Measurements from ENCODE around the gene DENND1A.

The DENND1A gene

GRCh38 chr9:123378956-123379660, 550.8 kb downstream of the DENND1A start:
- DNase-seq: no peak

GRCh38 chr9:123378025-123378424, 551.9 kb downstream of the DENND1A start:
- no peak for DNase-seq

- DNase-seq: no peak
Observed at GRCh38 chr9:123377211-123377971, 552.5 kb downstream of the DENND1A start.

GRCh38 chr9:123376218-123377071, 553.5 kb downstream of the DENND1A start:
- DNase-seq: no peak

GRCh38 chr9:123375469-123376132, 554.3 kb downstream of the DENND1A start:
- no peak for DNase-seq

- no peak for DNase-seq
Observed at GRCh38 chr9:123373946-123374345, 556.0 kb downstream of the DENND1A start.

- DNase-seq: no peak
Observed at GRCh38 chr9:123373447-123373923, 556.4 kb downstream of the DENND1A start.

- no peak for DNase-seq
Observed at GRCh38 chr9:123372766-123373446, 557.0 kb downstream of the DENND1A start.

- no peak for DNase-seq
Observed at GRCh38 chr9:123371805-123372590, 557.9 kb downstream of the DENND1A start.

GRCh38 chr9:123371228-123371584, 558.7 kb downstream of the DENND1A start:
- no peak for DNase-seq

- no peak for DNase-seq
Observed at GRCh38 chr9:123370526-123371227, 559.2 kb downstream of the DENND1A start.

- no peak for DNase-seq
Observed at GRCh38 chr9:123370108-123370507, 559.8 kb downstream of the DENND1A start.

- no peak for DNase-seq
Observed at GRCh38 chr9:123369296-123369695, 560.6 kb downstream of the DENND1A start.

GRCh38 chr9:123368536-123369153, 561.3 kb downstream of the DENND1A start:
- DNase-seq: no peak

GRCh38 chr9:123368023-123368422, 561.9 kb downstream of the DENND1A start:
- no peak for DNase-seq

- no peak for DNase-seq
Observed at GRCh38 chr9:123365881-123366528, 563.9 kb downstream of the DENND1A start.

GRCh38 chr9:123365287-123365880, 564.5 kb downstream of the DENND1A start:
- DNase-seq: no peak

GRCh38 chr9:123364241-123364824, 565.6 kb downstream of the DENND1A start:
- no peak for DNase-seq

- DNase-seq: no peak
Observed at GRCh38 chr9:123362856-123363255, 567.1 kb downstream of the DENND1A start.
